KOPT-K1 (cell line): ENCODE measurements around the gene ERLEC1.

Experiments used
- H3K27ac ChIP-seq: fragments of 200-600 bp; sonication (generic); 2 replicates; pipeline ENCODE4 v1.5.1; 2016; ENCODE audit warnings: antibody characterized with exemption, mild to moderate bottlenecking, low read depth, low read length; ENCODE audit not compliant: poor library complexity, severe bottlenecking
- H3K36me3 ChIP-seq: fragments of 200-600 bp; sonication (generic); 2 replicates; pipeline ENCODE4 v1.5.1; 2017; ENCODE audit warnings: antibody characterized with exemption, mild to moderate bottlenecking, low read length, moderate library complexity; ENCODE audit not compliant: insufficient read depth
- H3K9me3 ChIP-seq: fragments of 200-600 bp; sonication (generic); 2 replicates; pipeline ENCODE4 v1.5.1; 2017; ENCODE audit warnings: antibody characterized with exemption, low read length, mild to moderate bottlenecking; ENCODE audit not compliant: insufficient read depth, poor library complexity, severe bottlenecking

The ERLEC1 gene

GRCh38 chr2:53768242-53768542 is 18.7 kb upstream of the ERLEC1 start:
- peak overlapping the region; percentile 89 for H3K27ac ChIP-seq
- H3K36me3 ChIP-seq, result peaks cover 37% of the 10 kb centered on the region
- no peaks in the 10 kb centered on the region for H3K9me3 ChIP-seq

- H3K36me3 ChIP-seq, result peaks cover 33% of the 10 kb centered on the region
- H3K27ac ChIP-seq, result no peak overlapping the region
- H3K9me3 ChIP-seq, result no peaks in the 10 kb centered on the region
Measured at GRCh38 chr2:53769318-53769945, 17.4 kb upstream of the ERLEC1 start.

GRCh38 chr2:53770264-53770663 is 16.6 kb upstream of the ERLEC1 start:
- peaks cover 40% of the 10 kb centered on the region for H3K36me3 ChIP-seq
- H3K27ac ChIP-seq, result no peak overlapping the region
- H3K9me3 ChIP-seq, result no peaks in the 10 kb centered on the region

GRCh38 chr2:53777134-53777533 is 9.7 kb upstream of the ERLEC1 start:
- Histone ChIP-seq H3K27ac (no peak overlapping the region), H3K9me3 (no peaks in the 10 kb centered on the region), H3K36me3 (peaks cover 94% of the 10 kb centered on the region)

- Histone ChIP-seq H3K36me3 (peaks cover 95% of the 10 kb centered on the region), H3K9me3 (no peaks in the 10 kb centered on the region), H3K27ac (no peak overlapping the region)
Measured at GRCh38 chr2:53778536-53779162, 8.2 kb upstream of the ERLEC1 start.

- H3K9me3 ChIP-seq, result no peaks in the 10 kb centered on the region
- H3K36me3 ChIP-seq, result peaks cover 91% of the 10 kb centered on the region
- no peak overlapping the region for H3K27ac ChIP-seq
Measured at GRCh38 chr2:53780056-53780455, 6.8 kb upstream of the ERLEC1 start.

- H3K36me3 ChIP-seq, result peaks cover 66% of the 10 kb centered on the region
- no peaks in the 10 kb centered on the region for H3K9me3 ChIP-seq
- no peak overlapping the region for H3K27ac ChIP-seq
Measured at GRCh38 chr2:53782676-53783075, 4.2 kb upstream of the ERLEC1 start.

GRCh38 chr2:53784436-53784835 is 2.4 kb upstream of the ERLEC1 start:
- Histone ChIP-seq H3K36me3 (peaks cover 49% of the 10 kb centered on the region), H3K9me3 (no peaks in the 10 kb centered on the region), H3K27ac (no peak overlapping the region)

GRCh38 chr2:53785366-53785765 is 1.5 kb upstream of the ERLEC1 start:
- Histone ChIP-seq H3K27ac (peak overlapping the region; percentile 91), H3K36me3 (peaks cover 40% of the 10 kb centered on the region), H3K9me3 (no peaks in the 10 kb centered on the region)

GRCh38 chr2:53786352-53786704 is 516 bp upstream of the ERLEC1 start:
- Histone ChIP-seq H3K36me3 (peaks cover 30% of the 10 kb centered on the region), H3K27ac (peak overlapping the region; percentile 91), H3K9me3 (no peaks in the 10 kb centered on the region)

GRCh38 chr2:53787614-53788289 is 908 bp downstream of the ERLEC1 start:
- peaks cover 17% of the 10 kb centered on the region for H3K36me3 ChIP-seq
- H3K27ac ChIP-seq, result peak overlapping the region; percentile 91
- H3K9me3 ChIP-seq, result no peaks in the 10 kb centered on the region

- Histone ChIP-seq H3K36me3 (peaks cover 37% of the 10 kb centered on the region), H3K27ac (no peak overlapping the region), H3K9me3 (no peaks in the 10 kb centered on the region)
Measured at GRCh38 chr2:53793261-53793660, 6.4 kb downstream of the ERLEC1 start.

GRCh38 chr2:53793821-53794220 is 7.0 kb downstream of the ERLEC1 start:
- Histone ChIP-seq H3K9me3 (no peaks in the 10 kb centered on the region), H3K27ac (no peak overlapping the region), H3K36me3 (peaks cover 43% of the 10 kb centered on the region)

- Histone ChIP-seq H3K9me3 (no peaks in the 10 kb centered on the region), H3K36me3 (peaks cover 95% of the 10 kb centered on the region), H3K27ac (no peak overlapping the region)
Measured at GRCh38 chr2:53801547-53801946, 14.7 kb downstream of the ERLEC1 start.

GRCh38 chr2:53802617-53803151 is 15.8 kb downstream of the ERLEC1 start:
- peaks cover 95% of the 10 kb centered on the region for H3K36me3 ChIP-seq
- no peak overlapping the region for H3K27ac ChIP-seq
- H3K9me3 ChIP-seq, result no peaks in the 10 kb centered on the region

GRCh38 chr2:53811601-53812000 is 24.8 kb downstream of the ERLEC1 start:
- no peaks in the 10 kb centered on the region for H3K9me3 ChIP-seq
- peaks cover 99% of the 10 kb centered on the region for H3K36me3 ChIP-seq
- no peak overlapping the region for H3K27ac ChIP-seq
